HL-60 (cell line): Measurements from ENCODE around the gene AIRE.

Experiments used
- DNase-seq, 2 experiments: peaks; one replicate each; pipeline ENCODE4 v3.0.0-alpha.2; 2010 to 2020; ENCODE audit warnings: low read depth in 1 of 2, low spot score in 1 of 2
- H3K27ac ChIP-seq: fragments of 250-450 bp; sonication (Bioruptor Pico); replicated peaks from 2 replicates; pipeline ENCODE4 v1.5.1; 2020; ENCODE audit warnings: mild to moderate bottlenecking, moderate library complexity
- H3K27me3 ChIP-seq: fragments of 250-450 bp; sonication (Bioruptor Pico); 2 replicates; pipeline ENCODE4 v1.5.1; 2021; ENCODE audit warnings: mild to moderate bottlenecking, moderate library complexity; ENCODE audit not compliant: insufficient read depth, poor library complexity, severe bottlenecking
- H3K4me3 ChIP-seq: replicated peaks from 2 replicates; pipeline ENCODE4 v1.5.1; 2011; ENCODE audit warnings: mild to moderate bottlenecking, control low read depth, low read length; ENCODE audit not compliant: insufficient read depth
- CTCF ChIP-seq: IDR thresholded peaks from one replicate; pipeline ENCODE4 v1.5.1; 2011; ENCODE audit warnings: low read length, control low read depth, inconsistent platforms; ENCODE audit not compliant: insufficient read depth
- GABPA ChIP-seq: IDR thresholded peaks from 2 replicates; pipeline ENCODE4 v1.6.1; 2012; ENCODE audit warnings: low read depth
- POLR2AphosphoS5 ChIP-seq: IDR thresholded peaks from 2 replicates; pipeline ENCODE4 v1.6.1; 2012; ENCODE audit warnings: low read depth
- REST ChIP-seq: IDR thresholded peaks from 2 replicates; pipeline ENCODE4 v1.6.1; 2012; ENCODE audit warnings: low read depth; ENCODE audit not compliant: insufficient replicate concordance
- SPI1 ChIP-seq: IDR thresholded peaks from 2 replicates; pipeline ENCODE4 v1.6.1; 2012; ENCODE audit warnings: low read depth, mild to moderate bottlenecking, borderline replicate concordance

AIRE gene

GRCh38 chr21:44269090-44269489 is 16.6 kb upstream of the AIRE start:
- Histone ChIP-seq H3K27ac (no peak overlapping the region), H3K27me3 (no peaks in the 10 kb centered on the region), H3K4me3 (no peak overlapping the region)
- TF ChIP-seq SPI1 (no peak), GABPA (no peak), CTCF (no peak), REST (no peak), POLR2AphosphoS5 (no peak)
- DNase-seq = no peak

GRCh38 chr21:44271558-44272283 is 14.0 kb upstream of the AIRE start:
- H3K4me3 ChIP-seq = no peak overlapping the region
- no peak for TF ChIP-seq CTCF
- TF ChIP-seq REST = no peak
- no peak for TF ChIP-seq SPI1
- no peak for TF ChIP-seq POLR2AphosphoS5
- no peak for TF ChIP-seq GABPA
- H3K27me3 ChIP-seq = no peaks in the 10 kb centered on the region
- H3K27ac ChIP-seq = no peak overlapping the region
- no peak for DNase-seq

- no peak for DNase-seq
- Histone ChIP-seq H3K4me3 (no peak overlapping the region), H3K27ac (no peak overlapping the region), H3K27me3 (no peaks in the 10 kb centered on the region)
- TF ChIP-seq REST (no peak), SPI1 (no peak), GABPA (no peak), POLR2AphosphoS5 (no peak), CTCF (no peak)
Observed at GRCh38 chr21:44272284-44272858, 13.3 kb upstream of the AIRE start.
